ENCODE measurements around the gene ZNF665.
"Not testable (repeated sequence)": the region's sequence is repeated elsewhere in the genome, so short reads cannot be mapped to it uniquely, and the experiment has no call there.

Gene ZNF665

GRCh38 chr19:53158119-53158656, 35.0 kb downstream of the ZNF665 start:
- no peak for DNase-seq (ENCODE audit: low read depth in 2 of 2)

- no peak for DNase-seq (ENCODE audit: low read depth in 2 of 2)
Measured at GRCh38 chr19:53157626-53158025, 35.5 kb downstream of the ZNF665 start.

- DNase-seq (ENCODE audit: low read depth in 2 of 2): no peak
Measured at GRCh38 chr19:53156850-53157249, 36.3 kb downstream of the ZNF665 start.

GRCh38 chr19:53147645-53148044, 45.5 kb downstream of the ZNF665 start:
- no peak for DNase-seq (ENCODE audit: low read depth in 2 of 2)

GRCh38 chr19:53140351-53140750, 52.8 kb downstream of the ZNF665 start:
- DNase-seq (ENCODE audit: low read depth in 2 of 2): no peak

GRCh38 chr19:53136432-53136831, 56.7 kb downstream of the ZNF665 start:
- DNase-seq (ENCODE audit: low read depth in 2 of 2): no peak

- peak; percentile 8 to 15 for DNase-seq (ENCODE audit: low read depth in 2 of 2)
Measured at GRCh38 chr19:53132141-53132991, 60.8 kb downstream of the ZNF665 start, which contains the start of gene ZNF415. Gene ZNF415, minus strand, starts transcription at chr19:53132910. Its CDS starts 10,234 bp downstream, at chr19:53122676.

GRCh38 chr19:53131727-53132126, 61.4 kb downstream of the ZNF665 start:
- DNase-seq (ENCODE audit: low read depth in 2 of 2): no peak

- DNase-seq (ENCODE audit: low read depth in 2 of 2): no peak
Measured at GRCh38 chr19:53131085-53131590, 62.0 kb downstream of the ZNF665 start.

GRCh38 chr19:53130506-53130905, 62.7 kb downstream of the ZNF665 start:
- DNase-seq (ENCODE audit: low read depth in 2 of 2): no peak

- not testable (repeated sequence) for DNase-seq (ENCODE audit: low read depth in 2 of 2)
Measured at GRCh38 chr19:53126733-53127526, 66.2 kb downstream of the ZNF665 start.

GRCh38 chr19:53123400-53123799, 69.8 kb downstream of the ZNF665 start:
- no peak for DNase-seq (ENCODE audit: low read depth in 2 of 2)
